Right lobe of liver (tissue), 4 donors: ENCODE measurements around the gene GGA1.

Experiments
- POLR2A ChIP-seq: fragments of 450-650 bp; IDR thresholded peaks from one replicate; pipeline ENCODE4 v1.6.1; 2017; ENCODE audit warnings: antibody characterized with exemption, mild to moderate bottlenecking
- TF ChIP-seq, protein P1 (sequence below), 4 donors: fragments of 200-600 bp in 3 of 4; fragments of 450-650 bp in 1 of 4; IDR thresholded peaks; one replicate each; pipeline versions ENCODE4 v1.5.1 to v1.8.0; 2016 to 2022; ENCODE audit warnings: antibody characterized with exemption in 4 of 4, mild to moderate bottlenecking in 2 of 4
- donor health status: DM: no; HTN: no; CAD: no.
- donor health status: DM: no; HTN: no; CAD: no.
- donor health status: DM: no; HTN: yes; CAD: no.

GRCh38 chr22:37594237-37594636, 14.4 kb upstream of the GGA1 start:
- TF ChIP-seq, protein P1, sequence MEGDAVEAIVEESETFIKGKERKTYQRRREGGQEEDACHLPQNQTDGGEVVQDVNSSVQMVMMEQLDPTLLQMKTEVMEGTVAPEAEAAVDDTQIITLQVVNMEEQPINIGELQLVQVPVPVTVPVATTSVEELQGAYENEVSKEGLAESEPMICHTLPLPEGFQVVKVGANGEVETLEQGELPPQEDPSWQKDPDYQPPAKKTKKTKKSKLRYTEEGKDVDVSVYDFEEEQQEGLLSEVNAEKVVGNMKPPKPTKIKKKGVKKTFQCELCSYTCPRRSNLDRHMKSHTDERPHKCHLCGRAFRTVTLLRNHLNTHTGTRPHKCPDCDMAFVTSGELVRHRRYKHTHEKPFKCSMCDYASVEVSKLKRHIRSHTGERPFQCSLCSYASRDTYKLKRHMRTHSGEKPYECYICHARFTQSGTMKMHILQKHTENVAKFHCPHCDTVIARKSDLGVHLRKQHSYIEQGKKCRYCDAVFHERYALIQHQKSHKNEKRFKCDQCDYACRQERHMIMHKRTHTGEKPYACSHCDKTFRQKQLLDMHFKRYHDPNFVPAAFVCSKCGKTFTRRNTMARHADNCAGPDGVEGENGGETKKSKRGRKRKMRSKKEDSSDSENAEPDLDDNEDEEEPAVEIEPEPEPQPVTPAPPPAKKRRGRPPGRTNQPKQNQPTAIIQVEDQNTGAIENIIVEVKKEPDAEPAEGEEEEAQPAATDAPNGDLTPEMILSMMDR (IDR thresholded peaks at IDR 0.05): no peak
- TF ChIP-seq POLR2A: no peak
